Thymus (tissue), 11 donors: Measurements from ENCODE around the gene NKIRAS2. TPM values are rescaled to one million over a fixed set of nuclear protein-coding genes. Genes with fewer than 3 reads are reported as not detected.

Experiments
- DNase-seq, 9 donors: peaks; one replicate each; pipeline ENCODE4 v3.0.0-alpha.2; 2013; ENCODE audit warnings: low spot score in 9 of 9, low read depth in 6 of 9, missing footprints in 1 of 9
- H3K27ac ChIP-seq, 2 donors: one replicate each; pipeline ENCODE4 v1.5.1; 2013; ENCODE audit warnings: control low read depth in 1 of 2, low read depth in 1 of 2, low read length in 1 of 2, mild to moderate bottlenecking in 1 of 2, moderate library complexity in 1 of 2
- H3K27me3 ChIP-seq, 2 donors: one replicate each; pipeline ENCODE4 v1.5.1; 2013; ENCODE audit warnings: low read length in 1 of 2; ENCODE audit not compliant: control insufficient read depth in 2 of 2, insufficient read depth in 1 of 2
- H3K36me3 ChIP-seq, 2 donors: one replicate each; pipeline ENCODE4 v1.5.1; 2013; ENCODE audit warnings: low read length in 1 of 2, mild to moderate bottlenecking in 1 of 2, moderate library complexity in 1 of 2; ENCODE audit not compliant: control insufficient read depth in 2 of 2, insufficient read depth in 2 of 2
- H3K4me1 ChIP-seq, 2 donors: one replicate each; pipeline ENCODE4 v1.5.1; 2013; ENCODE audit warnings: low read length in 2 of 2; ENCODE audit not compliant: control insufficient read depth in 2 of 2, insufficient read depth in 2 of 2
- H3K4me3 ChIP-seq, 2 donors: one replicate each; pipeline ENCODE4 v1.5.1; 2013; ENCODE audit warnings: low read length in 2 of 2, control low read depth in 1 of 2, mild to moderate bottlenecking in 1 of 2
- H3K9me3 ChIP-seq, 2 donors: one replicate each; pipeline ENCODE4 v1.5.1; 2013; ENCODE audit warnings: low read length in 1 of 2, mild to moderate bottlenecking in 1 of 2; ENCODE audit not compliant: control insufficient read depth in 2 of 2, insufficient read depth in 1 of 2
- WGBS: extraction: QIAGEN DNeasy Blood & Tissue Kit; methylation state at CpG from one replicate; pipeline ENCODE4 v1.1.7; 2013; 5-methylcytosine and 5-hydroxymethylcytosine counted together
- polyA plus RNA-seq: library from polyadenylated mRNA; stranded (reverse); fragments of 200-250 nt; gene quantifications from one replicate; pipeline ENCODE4 v1.2.3, GENCODE V29; 2013
- total RNA-seq: library from RNA; stranded (reverse); fragments of 120-200 nt; gene quantifications from one replicate; pipeline ENCODE4 v1.2.4, GENCODE V29; 2013
- donor health status: healthy.

The NKIRAS2 gene
- total and polyA plus RNA-seq, 2 donors, result 22.0 to 24.1 TPM

- DNase-seq, result no peak
- Histone ChIP-seq H3K27ac (no peak overlapping the region), H3K4me3 (no peak overlapping the region), H3K27me3 (no peaks in the 10 kb centered on the region), H3K4me1 (peaks cover 5 to 26% of the 10 kb centered on the region in 2 donors), H3K36me3 (peaks cover 11 to 22% of the 10 kb centered on the region in 2 donors), H3K9me3 (peaks cover 0 to 3% of the 10 kb centered on the region in 2 donors)
- 83% methylated on average over 19 of the region's 19 CpGs for WGBS
Measured at GRCh38 chr17:42027961-42028790, 8.3 kb downstream of the NKIRAS2 start.

GRCh38 chr17:42028791-42029127 lies 8.9 kb downstream of the NKIRAS2 start:
- Histone ChIP-seq H3K27me3 (no peaks in the 10 kb centered on the region), H3K4me3 (no peak overlapping the region), H3K36me3 (peaks cover 5 to 16% of the 10 kb centered on the region in 2 donors), H3K9me3 (peaks cover 0 to 3% of the 10 kb centered on the region in 2 donors), H3K27ac (no peak overlapping the region), H3K4me1 (peaks cover 5 to 26% of the 10 kb centered on the region in 2 donors)
- DNase-seq, result no peak
- 97% methylated on average over 7 of the region's 7 CpGs for WGBS

- Histone ChIP-seq H3K27me3 (no peaks in the 10 kb centered on the region), H3K27ac (no peak overlapping the region), H3K9me3 (no peaks in the 10 kb centered on the region), H3K4me3 (no peak overlapping the region), H3K36me3 (no peaks in the 10 kb centered on the region), H3K4me1 (peaks cover 9 to 21% of the 10 kb centered on the region in 2 donors)
- DNase-seq, result no peak
- 98% methylated on average over 6 of the region's 6 CpGs for WGBS
Measured at GRCh38 chr17:42031584-42031983, 11.7 kb downstream of the NKIRAS2 start.

GRCh38 chr17:42034059-42034458 lies 14.2 kb downstream of the NKIRAS2 start:
- WGBS, result 26% methylated on average over 6 of the region's 6 CpGs
- no peak overlapping the region for H3K27ac ChIP-seq
- DNase-seq, result peak in 1 of 9 donors; percentile 59
- peaks cover 5 to 9% of the 10 kb centered on the region in 2 donors for H3K4me1 ChIP-seq
- H3K27me3 ChIP-seq, result no peaks in the 10 kb centered on the region
- H3K4me3 ChIP-seq, result no peak overlapping the region
- no peaks in the 10 kb centered on the region for H3K36me3 ChIP-seq
- H3K9me3 ChIP-seq, result no peaks in the 10 kb centered on the region

GRCh38 chr17:42038221-42038973 lies 18.5 kb downstream of the NKIRAS2 start:
- no peak overlapping the region for H3K4me3 ChIP-seq
- 93% methylated on average over 5 of the region's 5 CpGs for WGBS
- no peak for DNase-seq
- no peaks in the 10 kb centered on the region for H3K36me3 ChIP-seq
- H3K9me3 ChIP-seq, result no peaks in the 10 kb centered on the region
- peaks cover 6 to 20% of the 10 kb centered on the region in 2 donors for H3K27me3 ChIP-seq
- H3K4me1 ChIP-seq, result peaks cover 5 to 9% of the 10 kb centered on the region in 2 donors
- H3K27ac ChIP-seq, result no peak overlapping the region

- 58% methylated on average over 77 of the region's 77 CpGs for whole genome bisulfite sequencing
- DNase-seq, result no peak
Measured at GRCh38 chr17:42039794-42040763, 20.2 kb downstream of the NKIRAS2 start.

GRCh38 chr17:42040818-42041217 lies 20.9 kb downstream of the NKIRAS2 start:
- Histone ChIP-seq H3K27me3 (peaks cover 6 to 20% of the 10 kb centered on the region in 2 donors), H3K4me3 (no peak overlapping the region), H3K27ac (no peak overlapping the region), H3K4me1 (no peaks in the 10 kb centered on the region), H3K9me3 (no peaks in the 10 kb centered on the region), H3K36me3 (no peaks in the 10 kb centered on the region)
- DNase-seq, result no peak
- WGBS, result 98% methylated on average over 10 of the region's 10 CpGs

More at GRCh38 chr17:42039794-42040763, 20.2 kb downstream of the NKIRAS2 start:
- Histone ChIP-seq H3K9me3 (no peaks in the 10 kb centered on the region), H3K36me3 (no peaks in the 10 kb centered on the region), H3K4me3 (no peak overlapping the region), H3K27me3 (peaks cover 6 to 20% of the 10 kb centered on the region in 2 donors), H3K4me1 (no peaks in the 10 kb centered on the region), H3K27ac (no peak overlapping the region)

- Histone ChIP-seq H3K27me3 (peaks cover 6 to 20% of the 10 kb centered on the region in 2 donors), H3K4me1 (no peaks in the 10 kb centered on the region), H3K27ac (no peak overlapping the region), H3K9me3 (no peaks in the 10 kb centered on the region), H3K36me3 (no peaks in the 10 kb centered on the region), H3K4me3 (no peak overlapping the region)
- no peak for DNase-seq
Measured at GRCh38 chr17:42041619-42042018, 21.7 kb downstream of the NKIRAS2 start.
